HepG2 (cell line): ENCODE data around the gene AGRN.

ENCODE experiments used
- CTCF ChIP-seq: sonication (generic); formaldehyde crosslinking; IDR thresholded peaks from 2 replicates; pipeline ENCODE4 v1.5.0; 2020; ENCODE audit warnings: mild to moderate bottlenecking, missing genetic modification reagents, moderate library complexity
- EP300 ChIP-seq, 3 experiments: sonication (generic) in 1 of 3; formaldehyde crosslinking in 1 of 3; IDR thresholded peaks; 2 replicates each; pipeline versions ENCODE4 v1.5.1 to v1.6.1; 2011 to 2020; ENCODE audit warnings: low read depth in 2 of 3, low read length in 2 of 3, borderline replicate concordance in 1 of 3, improper control_type of control experiment in 1 of 3, mild to moderate bottlenecking in 1 of 3, missing genetic modification reagents in 1 of 3, moderate library complexity in 1 of 3
- POLR2A ChIP-seq, 2 experiments: IDR thresholded peaks; 2 replicates each; pipeline ENCODE4 v1.6.1; 2011; ENCODE audit warnings: low read depth in 2 of 2, low read length in 2 of 2, mild to moderate bottlenecking in 1 of 2, moderate library complexity in 1 of 2; ENCODE audit not compliant: insufficient read depth in 1 of 2
- TF ChIP-seq, protein P1 (sequence below): sonication (generic); formaldehyde crosslinking; IDR thresholded peaks from 2 replicates; pipeline ENCODE4 v1.9.0; 2021; ENCODE audit warnings: missing genetic modification reagents, mild to moderate bottlenecking, borderline replicate concordance

DNA sequence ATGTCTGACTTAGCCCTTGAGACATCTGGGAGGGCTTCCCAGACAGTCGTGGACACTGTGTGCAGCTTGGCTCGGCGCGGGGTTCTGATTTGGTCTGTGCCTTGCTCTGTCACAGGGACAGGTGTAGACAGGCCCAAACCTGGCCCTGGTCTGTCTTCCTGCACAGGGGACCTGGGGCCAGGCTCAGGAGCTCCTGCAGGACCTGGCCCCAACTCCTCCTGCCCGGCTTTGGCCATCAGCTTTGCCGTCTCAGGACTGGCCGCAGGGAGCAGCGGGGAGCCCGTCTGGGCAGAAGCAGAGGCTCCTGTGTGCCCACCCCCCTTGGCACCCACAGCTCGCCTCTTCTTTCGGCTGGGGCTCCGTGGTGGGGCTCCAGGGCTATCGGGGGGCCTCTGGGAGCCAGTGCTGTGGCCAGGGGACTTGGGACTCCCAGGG, 39.8 kb upstream of the AGRN start:
- no peak for TF ChIP-seq POLR2A (IDR thresholded peaks at IDR 0.05; ENCODE audit: insufficient read depth in 1 of 2, low read depth in 2 of 2, low read length in 2 of 2)
- no peak for TF ChIP-seq EP300 (IDR thresholded peaks at IDR 0.05; ENCODE audit: low read depth in 2 of 2, low read length in 2 of 2)
- no peak for TF ChIP-seq EP300 (CRISPR knock-in tag; IDR thresholded peaks at IDR 0.05; ENCODE audit: borderline replicate concordance)
- TF ChIP-seq CTCF, result no peak
- TF ChIP-seq, protein P1, sequence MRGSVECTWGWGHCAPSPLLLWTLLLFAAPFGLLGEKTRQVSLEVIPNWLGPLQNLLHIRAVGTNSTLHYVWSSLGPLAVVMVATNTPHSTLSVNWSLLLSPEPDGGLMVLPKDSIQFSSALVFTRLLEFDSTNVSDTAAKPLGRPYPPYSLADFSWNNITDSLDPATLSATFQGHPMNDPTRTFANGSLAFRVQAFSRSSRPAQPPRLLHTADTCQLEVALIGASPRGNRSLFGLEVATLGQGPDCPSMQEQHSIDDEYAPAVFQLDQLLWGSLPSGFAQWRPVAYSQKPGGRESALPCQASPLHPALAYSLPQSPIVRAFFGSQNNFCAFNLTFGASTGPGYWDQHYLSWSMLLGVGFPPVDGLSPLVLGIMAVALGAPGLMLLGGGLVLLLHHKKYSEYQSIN (CRISPR knock-in tag), result no peak
